Vagina (tissue), 2 donors: ENCODE measurements around the gene ARMC9.

Experiments used
- POLR2AphosphoS5 ChIP-seq, 2 donors: sonication (generic); formaldehyde crosslinking; IDR thresholded peaks; one replicate each; pipeline ENCODE4 v1.9.0; 2017; ENCODE audit warnings: antibody characterized with exemption in 2 of 2, mild to moderate bottlenecking in 2 of 2, low read depth in 1 of 2; ENCODE audit not compliant: insufficient read depth in 1 of 2
- TF ChIP-seq, protein P1 (sequence below), 3 experiments: fragments of 450-650 bp in 2 of 3; fragments of 200-600 bp in 1 of 3; sonication (generic) in 1 of 3; IDR thresholded peaks; one replicate each; pipeline ENCODE4 v1.5.1; 2017 to 2019; ENCODE audit warnings: antibody characterized with exemption in 3 of 3, mild to moderate bottlenecking in 2 of 3, moderate library complexity in 2 of 3

GRCh38 chr2:231287696-231288095, 89.3 kb downstream of the ARMC9 start:
- TF ChIP-seq, protein P1, sequence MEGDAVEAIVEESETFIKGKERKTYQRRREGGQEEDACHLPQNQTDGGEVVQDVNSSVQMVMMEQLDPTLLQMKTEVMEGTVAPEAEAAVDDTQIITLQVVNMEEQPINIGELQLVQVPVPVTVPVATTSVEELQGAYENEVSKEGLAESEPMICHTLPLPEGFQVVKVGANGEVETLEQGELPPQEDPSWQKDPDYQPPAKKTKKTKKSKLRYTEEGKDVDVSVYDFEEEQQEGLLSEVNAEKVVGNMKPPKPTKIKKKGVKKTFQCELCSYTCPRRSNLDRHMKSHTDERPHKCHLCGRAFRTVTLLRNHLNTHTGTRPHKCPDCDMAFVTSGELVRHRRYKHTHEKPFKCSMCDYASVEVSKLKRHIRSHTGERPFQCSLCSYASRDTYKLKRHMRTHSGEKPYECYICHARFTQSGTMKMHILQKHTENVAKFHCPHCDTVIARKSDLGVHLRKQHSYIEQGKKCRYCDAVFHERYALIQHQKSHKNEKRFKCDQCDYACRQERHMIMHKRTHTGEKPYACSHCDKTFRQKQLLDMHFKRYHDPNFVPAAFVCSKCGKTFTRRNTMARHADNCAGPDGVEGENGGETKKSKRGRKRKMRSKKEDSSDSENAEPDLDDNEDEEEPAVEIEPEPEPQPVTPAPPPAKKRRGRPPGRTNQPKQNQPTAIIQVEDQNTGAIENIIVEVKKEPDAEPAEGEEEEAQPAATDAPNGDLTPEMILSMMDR (IDR thresholded peaks at IDR 0.05): no peak
- no peak for TF ChIP-seq POLR2AphosphoS5 (IDR thresholded peaks at IDR 0.05; ENCODE audit: insufficient read depth in 1 of 2, low read depth in 1 of 2)
